GM21526 (cell line): ENCODE data around the gene CGB8.
"Not testable (repeated sequence)": the region's sequence is repeated elsewhere in the genome, so short reads cannot be mapped to it uniquely, and the experiment has no call there.

Source experiments
- ATAC-seq: cut with Tn5 transposase; IDR thresholded peaks from one replicate; pipeline ENCODE4 v1.9.1; 2021; ENCODE audit warnings: moderate library complexity; ENCODE audit not compliant: unreplicated experiment, low FRiP score

The CGB8 gene

GRCh38 chr19:49036815-49037214 is 12.1 kb downstream of the CGB8 start, which contains the start of gene CGB1:
TSS of gene CGB1 (minus strand) at chr19:49036895. CDS start at chr19:49036711, 184 bp downstream.
- ATAC-seq = not testable (repeated sequence)

DNA sequence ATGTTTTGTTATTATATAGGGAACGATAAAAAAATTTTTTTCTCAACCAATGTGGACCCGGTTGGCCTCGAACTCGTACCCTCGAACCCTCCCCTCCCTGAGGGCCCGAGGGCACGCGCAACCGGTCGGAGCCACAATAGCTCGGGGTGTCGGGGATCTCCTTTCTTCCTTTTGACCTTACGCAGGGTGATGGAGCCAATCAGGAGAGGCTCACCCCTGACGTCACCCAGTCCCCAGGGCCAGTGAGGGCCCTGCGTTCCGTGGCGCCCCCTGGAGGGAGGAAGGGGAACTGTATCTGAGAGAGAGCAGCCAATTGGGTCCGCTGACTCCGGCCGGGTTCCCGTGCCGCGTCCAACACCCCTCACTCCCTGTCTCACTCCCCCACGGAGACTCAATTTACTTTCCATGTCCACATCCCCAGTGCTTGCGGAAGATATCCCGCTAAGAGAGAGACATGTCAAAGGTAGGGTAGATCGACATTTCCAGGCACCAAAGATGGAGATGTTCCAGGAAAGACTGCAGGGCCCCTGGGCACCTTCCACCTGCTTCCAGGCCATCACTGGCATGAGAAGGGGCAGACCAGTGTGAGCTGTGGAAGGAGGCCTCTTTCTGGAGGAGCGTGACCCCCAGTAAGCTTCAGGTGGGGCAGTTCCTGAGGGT is 17.1 kb downstream of the CGB8 start, which contains the start of gene CGB2:
Gene CGB2, plus strand, starts transcription at position 249 of the 660 bp plus-strand sequence. Its CDS starts 206 bp downstream, at position 455.
- ATAC-seq = not testable (repeated sequence)

GRCh38 chr19:49030323-49030722 is 18.6 kb downstream of the CGB8 start:
- not testable (repeated sequence) for ATAC-seq

GRCh38 chr19:49029749-49030148 is 19.2 kb downstream of the CGB8 start:
- ATAC-seq = not testable (repeated sequence)

GRCh38 chr19:49028686-49029085 is 20.2 kb downstream of the CGB8 start:
- not testable (repeated sequence) for ATAC-seq

GRCh38 chr19:49025599-49025998 is 23.3 kb downstream of the CGB8 start:
- ATAC-seq = not testable (repeated sequence)

GRCh38 chr19:49025088-49025487 is 23.8 kb downstream of the CGB8 start:
- ATAC-seq = not testable (repeated sequence)

DNA sequence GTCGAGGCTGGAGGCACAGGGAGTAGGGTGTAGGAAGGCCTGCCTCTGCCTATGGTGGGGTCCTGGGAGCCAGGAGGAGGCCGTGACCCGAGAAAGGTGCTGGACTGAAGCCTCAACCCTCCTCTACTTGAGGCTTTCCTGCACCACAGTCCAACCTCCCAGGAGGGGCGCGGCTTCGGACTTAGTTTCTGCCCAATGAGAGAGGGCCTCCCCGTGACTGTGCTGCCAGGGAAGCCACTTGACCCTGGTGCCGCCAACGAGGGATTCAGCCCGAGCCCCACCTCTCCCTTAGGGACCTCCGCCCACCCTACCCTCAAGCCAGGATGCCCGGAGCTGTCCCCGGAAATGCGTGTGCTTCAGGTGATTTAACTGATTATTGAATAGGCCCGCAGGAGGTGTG is 24.7 kb downstream of the CGB8 start, which contains the start of gene CGB3:
Gene CGB3, minus strand, starts transcription at position 101 of the 400 bp plus-strand sequence. CDS start 362 bp downstream, outside the sequence.
- ATAC-seq = not testable (repeated sequence)

GRCh38 chr19:49022116-49022515 is 26.8 kb downstream of the CGB8 start:
- no peak for ATAC-seq

- no peak for ATAC-seq
Measured at GRCh38 chr19:49020931-49021895, 27.7 kb downstream of the CGB8 start.

- ATAC-seq = no peak
Measured at GRCh38 chr19:49020342-49020741, 28.6 kb downstream of the CGB8 start.

DNA sequence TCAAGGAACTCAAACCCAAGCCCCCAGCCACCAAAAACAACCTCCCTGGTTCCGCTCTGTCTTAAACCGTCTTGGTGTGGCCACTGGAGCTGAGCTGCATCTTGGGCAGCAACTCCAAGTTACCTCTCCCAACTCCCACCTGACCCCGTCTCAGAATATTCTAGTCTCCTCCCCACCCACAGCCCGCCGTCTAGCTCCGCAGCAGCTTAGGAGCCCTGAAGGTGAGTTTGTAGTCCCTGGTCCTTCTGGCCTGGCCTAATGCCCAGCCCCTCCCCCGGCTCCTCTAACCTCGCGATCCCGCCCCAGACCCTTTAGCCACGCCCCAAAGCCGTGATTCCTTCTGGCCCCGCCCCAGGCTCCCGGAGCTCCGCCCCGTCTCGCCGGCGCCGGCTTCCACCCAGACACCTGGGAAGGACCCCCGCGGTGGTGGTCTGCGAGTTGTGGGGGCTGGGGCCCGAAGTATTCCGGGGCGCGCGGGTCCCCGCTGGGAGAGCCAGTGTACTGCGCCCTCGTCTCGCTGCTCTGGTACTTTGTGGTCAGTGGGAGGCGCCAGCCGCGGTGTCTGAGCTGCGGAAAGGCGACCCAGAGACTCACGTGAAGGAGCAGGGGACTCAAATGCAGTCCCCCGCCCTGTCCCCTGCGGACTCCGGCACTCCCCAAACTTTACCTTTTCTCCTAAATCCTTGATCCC is 29.5 kb downstream of the CGB8 start:
- no peak for ATAC-seq

DNA sequence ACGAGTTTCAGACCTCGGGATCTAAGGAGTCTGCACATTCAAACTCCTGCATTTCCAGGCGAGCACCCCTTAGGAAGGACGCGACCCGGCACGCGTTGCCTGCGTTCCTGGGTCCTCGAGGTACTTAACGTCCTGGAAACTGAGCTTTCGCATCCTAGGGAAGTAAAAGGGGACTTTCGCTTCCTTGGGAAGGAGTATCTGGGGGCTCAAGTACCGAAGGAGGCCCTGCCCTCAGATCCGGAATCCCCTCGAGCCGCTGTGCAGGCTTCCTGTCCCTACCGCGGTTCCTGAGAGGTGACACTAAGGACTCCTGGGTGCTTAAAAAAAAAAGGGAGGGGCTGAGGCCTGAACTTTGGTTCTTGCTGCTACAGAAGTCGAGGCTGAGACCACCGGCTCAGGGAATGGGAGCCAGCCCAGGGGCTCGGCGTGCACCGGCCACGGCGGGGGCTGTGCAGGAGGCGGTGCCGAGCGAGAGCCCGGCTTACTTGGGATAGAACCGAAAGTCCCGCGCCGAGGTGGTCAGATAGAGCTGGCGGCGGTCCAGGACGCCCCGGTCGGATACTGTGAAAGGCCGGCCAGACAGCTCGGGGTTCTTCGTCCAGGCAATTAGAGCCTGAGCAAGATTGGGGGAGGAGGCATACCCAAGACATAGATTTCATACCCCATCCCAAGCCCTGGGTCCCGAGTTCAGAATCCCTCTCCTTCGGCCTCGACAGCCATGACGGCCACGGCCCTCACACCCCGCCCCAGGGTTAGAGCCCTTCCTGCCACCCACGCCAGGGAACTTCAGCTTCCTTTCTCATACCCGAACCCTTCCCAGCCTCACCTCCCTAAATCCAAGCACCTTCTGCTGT is 30.3 kb downstream of the CGB8 start:
- ATAC-seq = not testable (repeated sequence)

GRCh38 chr19:49017666-49018351 is 31.1 kb downstream of the CGB8 start:
- no peak for ATAC-seq

- ATAC-seq = no peak
Measured at GRCh38 chr19:49017041-49017665, 31.8 kb downstream of the CGB8 start, which contains the start of gene LHB. TSS of gene LHB (minus strand) at chr19:49017091. CDS start at chr19:49017081, 10 bp downstream.

- no peak for ATAC-seq
Measured at GRCh38 chr19:49016067-49016839, 32.7 kb downstream of the CGB8 start.

GRCh38 chr19:49014870-49015255 is 34.0 kb downstream of the CGB8 start:
- ATAC-seq = no peak
